RCC 7860 (cell line): ENCODE results near the gene GRAMD4.

Source experiments
- DNase-seq: peaks from one replicate; pipeline ENCODE4 v3.0.0-alpha.2; 2015; ENCODE audit warnings: low spot score
- FAIRE-seq: peaks from 2 replicates; lab custom pipeline; 2012; peaks lifted over from hg19 to GRCh38; lab: Jason Lieb, UNC

GRAMD4 gene

GRCh38 chr22:46707305-46707704, 87.1 kb downstream of the GRAMD4 start:
- no peak for DNase-seq
- no peak for FAIRE-seq

- DNase-seq (no peak), FAIRE-seq (no peak)
Measured at GRCh38 chr22:46707827-46708570, 87.8 kb downstream of the GRAMD4 start.

- DNase-seq (no peak), FAIRE-seq (no peak)
Measured at GRCh38 chr22:46708766-46709330, 88.7 kb downstream of the GRAMD4 start.

- FAIRE-seq (no peak), DNase-seq (no peak)
Measured at GRCh38 chr22:46710806-46711205, 90.6 kb downstream of the GRAMD4 start.

- no peak for DNase-seq
- no peak for FAIRE-seq
Measured at GRCh38 chr22:46712288-46712687, 92.1 kb downstream of the GRAMD4 start.

- DNase-seq (no peak), FAIRE-seq (no peak)
Measured at GRCh38 chr22:46714550-46714949, 94.4 kb downstream of the GRAMD4 start.

GRCh38 chr22:46719921-46720320, 99.7 kb downstream of the GRAMD4 start:
- FAIRE-seq = no peak

GRCh38 chr22:46721501-46722085, 101.4 kb downstream of the GRAMD4 start:
- DNase-seq (no peak), FAIRE-seq (no peak)

More at GRCh38 chr22:46719921-46720320, 99.7 kb downstream of the GRAMD4 start:
- no peak for DNase-seq

GRCh38 chr22:46723882-46724281, 103.7 kb downstream of the GRAMD4 start:
- DNase-seq = no peak
- no peak for FAIRE-seq

- DNase-seq (no peak), FAIRE-seq (no peak)
Measured at GRCh38 chr22:46725096-46725495, 104.9 kb downstream of the GRAMD4 start.

GRCh38 chr22:46726066-46726985, 106.1 kb downstream of the GRAMD4 start:
- FAIRE-seq = no peak

GRCh38 chr22:46726986-46727317, 106.8 kb downstream of the GRAMD4 start:
- no peak for FAIRE-seq
- no peak for DNase-seq

More at GRCh38 chr22:46726066-46726985, 106.1 kb downstream of the GRAMD4 start:
- DNase-seq = no peak

- FAIRE-seq (no peak), DNase-seq (no peak)
Measured at GRCh38 chr22:46727813-46728364, 107.7 kb downstream of the GRAMD4 start.

GRCh38 chr22:46728470-46728869, 108.3 kb downstream of the GRAMD4 start:
- DNase-seq = no peak
- FAIRE-seq = no peak
